ENCODE results near the gene PLCB1.

- no peak for TF ChIP-seq CTCF (IDR thresholded peaks at IDR 0.05)
- no peak for TF ChIP-seq POLR2A (IDR thresholded peaks at IDR 0.05; ENCODE audit: low read depth)
- no peak for TF ChIP-seq POLR2AphosphoS5 (IDR thresholded peaks at IDR 0.05)
- no peak for TF ChIP-seq EP300 (IDR thresholded peaks at IDR 0.05)
Measured at GRCh38 chr20:8917084-8917483, 785.0 kb downstream of the PLCB1 start.

Data from esophagus muscularis mucosa (tissue), 4 donors.